Neural cell (in vitro differentiated cells): ENCODE measurements around the gene FYB1.

Experiments
- EP300 ChIP-seq: fragments of 450-650 bp; conservative IDR thresholded peaks from 2 replicates; pipeline ENCODE4 v1.6.1; 2014; ENCODE audit warnings: antibody characterized with exemption, mild to moderate bottlenecking, moderate library complexity; ENCODE audit not compliant: poor library complexity, severe bottlenecking
- EZH2 ChIP-seq: fragments of 200-600, 300-800 bp; shearing (Covaris generic), sonication (generic); IDR thresholded peaks from 2 replicates; pipeline ENCODE4 v1.6.1; 2014; ENCODE audit warnings: antibody characterized with exemption, low read length, borderline replicate concordance, mild to moderate bottlenecking; ENCODE audit not compliant: insufficient read depth, poor library complexity, severe bottlenecking
- TF ChIP-seq, protein P1 (sequence below): fragments of 450-650 bp; IDR thresholded peaks from 2 replicates; pipeline ENCODE4 v1.5.1; 2014; ENCODE audit warnings: antibody characterized with exemption, mild to moderate bottlenecking, moderate library complexity; ENCODE audit not compliant: poor library complexity, severe bottlenecking

GRCh38 chr5:39224196-39224761 is 4.9 kb upstream of the FYB1 start:
- TF ChIP-seq EP300 (no peak), EZH2 (no peak)
- TF ChIP-seq, protein P1, sequence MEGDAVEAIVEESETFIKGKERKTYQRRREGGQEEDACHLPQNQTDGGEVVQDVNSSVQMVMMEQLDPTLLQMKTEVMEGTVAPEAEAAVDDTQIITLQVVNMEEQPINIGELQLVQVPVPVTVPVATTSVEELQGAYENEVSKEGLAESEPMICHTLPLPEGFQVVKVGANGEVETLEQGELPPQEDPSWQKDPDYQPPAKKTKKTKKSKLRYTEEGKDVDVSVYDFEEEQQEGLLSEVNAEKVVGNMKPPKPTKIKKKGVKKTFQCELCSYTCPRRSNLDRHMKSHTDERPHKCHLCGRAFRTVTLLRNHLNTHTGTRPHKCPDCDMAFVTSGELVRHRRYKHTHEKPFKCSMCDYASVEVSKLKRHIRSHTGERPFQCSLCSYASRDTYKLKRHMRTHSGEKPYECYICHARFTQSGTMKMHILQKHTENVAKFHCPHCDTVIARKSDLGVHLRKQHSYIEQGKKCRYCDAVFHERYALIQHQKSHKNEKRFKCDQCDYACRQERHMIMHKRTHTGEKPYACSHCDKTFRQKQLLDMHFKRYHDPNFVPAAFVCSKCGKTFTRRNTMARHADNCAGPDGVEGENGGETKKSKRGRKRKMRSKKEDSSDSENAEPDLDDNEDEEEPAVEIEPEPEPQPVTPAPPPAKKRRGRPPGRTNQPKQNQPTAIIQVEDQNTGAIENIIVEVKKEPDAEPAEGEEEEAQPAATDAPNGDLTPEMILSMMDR = no peak
